Measurements from ENCODE around the gene ZNF266. TPM values are rescaled to one million over a fixed set of nuclear protein-coding genes. Genes with fewer than 3 reads are reported as not detected.

Gene ZNF266
- total and polyA plus RNA-seq, 2 of the 13 experiments (the other 11 are each of a cell fraction or from before 2014, with no cell fraction given): 19.8 to 20.8 TPM

DNA sequence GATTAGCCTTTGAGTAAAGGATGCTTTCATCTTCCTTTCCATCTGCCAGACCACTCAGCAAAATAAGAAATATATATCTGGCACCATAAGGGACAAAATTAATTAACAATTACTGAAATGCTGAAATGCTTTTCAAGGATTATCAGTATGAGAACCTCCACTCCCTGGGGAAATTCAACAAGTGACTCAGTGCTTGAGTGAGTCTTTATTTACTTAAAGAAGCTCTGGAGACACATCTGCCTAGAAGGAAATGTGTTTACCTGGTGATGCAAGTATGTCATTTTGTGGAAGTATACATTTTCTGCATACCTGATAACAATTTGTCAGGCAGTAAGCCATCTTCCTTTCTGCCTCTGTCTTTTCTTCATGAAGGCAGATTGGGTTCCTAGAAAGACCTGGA, 39.6 kb upstream of the ZNF266 start:
- in situ Hi-C loops (cut with HindIII; ENCODE audit: extremely low pct_ligation_motif_present, low pct_unique_long_range_greater_than_20kb) (no loop called here), intact Hi-C loops (cut with micrococcal nuclease; ENCODE audit: unreplicated experiment) (no loop called here)
- ChIA-PET CTCF (ENCODE audit: low intra/inter-chr PET ratio, low total read pairs) (no interaction called here), POLR2A (no interaction called here)
- Histone ChIP-seq H3K4me2 (ENCODE audit: low read depth, low read length) (no peak overlapping the region), H3K27ac (ENCODE audit: extremely low read length, insufficient read depth, low read length) (no peak overlapping the region), H3K79me2 (ENCODE audit: insufficient read depth, low read length) (no peaks in the 10 kb centered on the region), H3K9me3 (ENCODE audit: low read length) (peaks cover 71% of the 10 kb centered on the region), H3K36me3 (replicated peaks in 1 of 2; ENCODE audit: control insufficient read depth in 1 of 2, insufficient read depth in 2 of 2, low read length in 2 of 2) (no peaks in the 10 kb centered on the region), H3K4me3 (replicated peaks in 1 of 3; ENCODE audit: insufficient read depth in 1 of 3, low read depth in 2 of 3, low read length in 3 of 3) (no peak overlapping the region), H2AFZ (ENCODE audit: low read length) (no peak overlapping the region), H3K9ac (ENCODE audit: insufficient read depth, low read depth, low read length) (no peak overlapping the region), H3K27me3 (ENCODE audit: control insufficient read depth in 1 of 2, insufficient read depth in 2 of 2, low read length in 2 of 2) (no peaks in the 10 kb centered on the region; a peak in 1 of 5 replicates), H4K20me1 (ENCODE audit: insufficient read depth, low read length) (no peaks in the 10 kb centered on the region), H3K4me1 (ENCODE audit: insufficient read depth, low read length) (no peaks in the 10 kb centered on the region)
- BruUV-seq (replicated peaks): no TSS peak
- ATAC-seq: no peak
- no peak for TF ChIP-seq ZNF883 (CRISPR knock-in tag; IDR thresholded peaks at IDR 0.05; ENCODE audit: not compliant biosample characterization)
- FAIRE-seq: no peak
- no peak for DNase-seq (ENCODE audit: low spot score)

DNA sequence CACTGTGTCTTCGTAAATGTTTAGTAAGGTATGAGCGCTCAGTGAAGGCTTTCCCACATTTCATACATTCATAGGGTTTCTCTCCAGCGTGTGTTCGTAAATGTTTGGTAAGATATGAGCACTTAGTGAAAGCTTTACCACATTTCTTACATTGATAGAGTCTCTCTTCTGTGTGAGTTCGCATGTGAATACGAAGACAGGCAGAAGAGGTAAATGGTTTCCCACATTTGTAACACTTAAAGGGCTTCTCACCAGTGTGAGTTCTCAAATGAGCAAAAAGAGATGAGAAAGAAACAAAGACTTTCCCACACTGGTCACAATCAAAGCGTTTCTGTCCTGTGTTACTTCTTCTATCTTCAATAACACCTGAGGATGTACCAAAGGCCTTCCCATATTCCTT, 31.8 kb upstream of the ZNF266 start:
- no peaks in the 10 kb centered on the region; a peak in 1 of 5 replicates for H3K27me3 ChIP-seq (ENCODE audit: control insufficient read depth in 1 of 2, insufficient read depth in 2 of 2, low read length in 2 of 2)
- intact Hi-C loops (cut with micrococcal nuclease; ENCODE audit: unreplicated experiment) (no loop called here), in situ Hi-C loops (cut with HindIII; ENCODE audit: extremely low pct_ligation_motif_present, low pct_unique_long_range_greater_than_20kb) (no loop called here)
- H2AFZ ChIP-seq (ENCODE audit: low read length): no peak overlapping the region
- 32% methylated on average over 7 of the region's 7 CpGs for WGBS (ENCODE audit: low lambda C conversion rate)
- DNase-seq (ENCODE audit: low spot score): no peak
- ATAC-seq: no peak
- POLR2A ChIA-PET: no interaction called here
- no TSS peak for BruUV-seq (replicated peaks)
- no peak overlapping the region for H3K9ac ChIP-seq (ENCODE audit: insufficient read depth, low read depth, low read length)
- H3K79me2 ChIP-seq (ENCODE audit: insufficient read depth, low read length): no peaks in the 10 kb centered on the region
- CTCF ChIA-PET (ENCODE audit: low intra/inter-chr PET ratio, low total read pairs): no interaction called here
- no peak overlapping the region for H3K27ac ChIP-seq (ENCODE audit: extremely low read length, insufficient read depth, low read length)
- H3K4me3 ChIP-seq (replicated peaks in 1 of 3; ENCODE audit: insufficient read depth in 1 of 3, low read depth in 2 of 3, low read length in 3 of 3): no peak overlapping the region
- FAIRE-seq: no peak
- TF ChIP-seq NBN (conservative IDR thresholded peaks at IDR 0.05) (no peak), TAF15 (IDR thresholded peaks at IDR 0.05; ENCODE audit: low read depth, low read length, poor library complexity, severe bottlenecking) (no peak), ZNF337 (CRISPR knock-in tag; IDR thresholded peaks at IDR 0.05; ENCODE audit: borderline replicate concordance, low read depth) (no peak), ZNF350 (CRISPR knock-in tag; IDR thresholded peaks at IDR 0.05; ENCODE audit: borderline replicate concordance, low read depth) (no peak), ZFY (CRISPR knock-in tag; IDR thresholded peaks at IDR 0.05) (no peak), GABPB1 (CRISPR knock-in tag; IDR thresholded peaks at IDR 0.05) (no peak), HMG20B (CRISPR knock-in tag; conservative IDR thresholded peaks at IDR 0.05) (no peak), BRCA1 (CRISPR knock-in tag; IDR thresholded peaks at IDR 0.05) (no peak), ZNF652 (CRISPR knock-in tag; IDR thresholded peaks at IDR 0.05; ENCODE audit: borderline replicate concordance, low read depth) (no peak), HNRNPK (IDR thresholded peaks at IDR 0.05; ENCODE audit: low read depth, low read length, poor library complexity, severe bottlenecking) (no peak), MEIS2 (CRISPR knock-in tag; IDR thresholded peaks at IDR 0.05) (no peak), SRY (CRISPR knock-in tag; IDR thresholded peaks at IDR 0.05) (no peak), RELA (CRISPR knock-in tag; IDR thresholded peaks at IDR 0.05) (no peak), ZNF276 (CRISPR knock-in tag; IDR thresholded peaks at IDR 0.05; ENCODE audit: low read depth) (no peak), IRF2 (CRISPR knock-in tag; IDR thresholded peaks at IDR 0.05) (no peak), TOE1 (CRISPR knock-in tag; IDR thresholded peaks at IDR 0.05) (no peak)
- TF ChIP-seq, protein P1, sequence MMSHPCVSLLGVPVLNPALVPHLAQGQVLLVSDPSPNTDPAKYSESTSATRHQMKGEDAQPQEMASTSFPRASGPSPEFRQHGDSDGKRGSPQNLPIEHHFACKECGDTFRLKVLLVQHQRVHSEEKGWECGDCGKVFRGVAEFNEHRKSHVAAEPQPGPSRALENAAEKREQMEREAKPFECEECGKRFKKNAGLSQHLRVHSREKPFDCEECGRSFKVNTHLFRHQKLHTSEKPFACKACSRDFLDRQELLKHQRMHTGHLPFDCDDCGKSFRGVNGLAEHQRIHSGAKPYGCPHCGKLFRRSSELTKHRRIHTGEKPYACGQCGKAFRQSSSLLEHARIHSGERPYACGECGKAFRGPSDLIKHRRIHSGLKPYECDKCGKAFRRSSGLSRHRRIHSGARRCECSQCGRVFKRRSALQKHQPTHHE (CRISPR knock-in tag; IDR thresholded peaks at IDR 0.05; ENCODE audit: borderline replicate concordance): no peak
- H3K4me1 ChIP-seq (ENCODE audit: insufficient read depth, low read length): no peaks in the 10 kb centered on the region
- H4K20me1 ChIP-seq (ENCODE audit: insufficient read depth, low read length): no peaks in the 10 kb centered on the region
- no peak overlapping the region for H3K4me2 ChIP-seq (ENCODE audit: low read depth, low read length)
- peaks cover 89% of the 10 kb centered on the region for H3K9me3 ChIP-seq (ENCODE audit: low read length)
- no peaks in the 10 kb centered on the region for H3K36me3 ChIP-seq (replicated peaks in 1 of 2; ENCODE audit: control insufficient read depth in 1 of 2, insufficient read depth in 2 of 2, low read length in 2 of 2)
